HEK293T (cell line): ENCODE data around the gene KCNN4.

Source experiments
- ARNT ChIP-seq: fragments of 450-650 bp; IDR thresholded peaks from 2 replicates; pipeline ENCODE4 v1.6.1; 2017; ENCODE audit warnings: mild to moderate bottlenecking
- BHLHE40 ChIP-seq: fragments of 450-650 bp; IDR thresholded peaks from 2 replicates; pipeline ENCODE4 v1.6.1; 2016; ENCODE audit warnings: mild to moderate bottlenecking, moderate library complexity, borderline replicate concordance
- ELF4 ChIP-seq: fragments of 450-650 bp; IDR thresholded peaks from 2 replicates; pipeline ENCODE4 v1.6.1; 2017; ENCODE audit warnings: antibody characterized with exemption
- FOXA1 ChIP-seq: fragments of 450-650 bp; IDR thresholded peaks from 2 replicates; pipeline ENCODE4 v1.6.1; 2016; ENCODE audit warnings: mild to moderate bottlenecking
- FOXK2 ChIP-seq: fragments of 450-650 bp; IDR thresholded peaks from 2 replicates; pipeline ENCODE4 v1.6.1; 2016; ENCODE audit warnings: mild to moderate bottlenecking
- FOXM1 ChIP-seq: fragments of 450-650 bp; IDR thresholded peaks from 2 replicates; pipeline ENCODE4 v1.6.1; 2017; ENCODE audit warnings: mild to moderate bottlenecking, borderline replicate concordance
- HDGF ChIP-seq: fragments of 450-650 bp; IDR thresholded peaks from 2 replicates; pipeline ENCODE4 v1.6.1; 2017; ENCODE audit warnings: antibody characterized with exemption, borderline replicate concordance
- L3MBTL2 ChIP-seq: fragments of 450-650 bp; conservative IDR thresholded peaks from 2 replicates; pipeline ENCODE4 v1.6.1; 2016; ENCODE audit warnings: mild to moderate bottlenecking
- LEF1 ChIP-seq: fragments of 450-650 bp; IDR thresholded peaks from 2 replicates; pipeline ENCODE4 v1.6.1; 2017; ENCODE audit warnings: mild to moderate bottlenecking, borderline replicate concordance
- NFRKB ChIP-seq: fragments of 450-650 bp; IDR thresholded peaks from 2 replicates; pipeline ENCODE4 v1.6.1; 2016; ENCODE audit warnings: mild to moderate bottlenecking, moderate library complexity
- SP1 ChIP-seq: fragments of 450-650 bp; IDR thresholded peaks from 2 replicates; pipeline ENCODE4 v1.6.1; 2017
- SUZ12 ChIP-seq: fragments of 450-650 bp; IDR thresholded peaks from 2 replicates; pipeline ENCODE4 v1.6.1; 2016; ENCODE audit warnings: mild to moderate bottlenecking
- TARDBP ChIP-seq: fragments of 450-650 bp; IDR thresholded peaks from 2 replicates; pipeline ENCODE4 v1.6.1; 2016
- ZNF384 ChIP-seq: fragments of 450-650 bp; IDR thresholded peaks from 2 replicates; pipeline ENCODE4 v1.6.1; 2016

GRCh38 chr19:43811837-43812236 is 31.1 kb upstream of the KCNN4 start:
- no peak for TF ChIP-seq LEF1
- TF ChIP-seq SUZ12 = no peak
- TF ChIP-seq FOXM1 = no peak
- TF ChIP-seq TARDBP = no peak
- TF ChIP-seq SP1 = no peak
- TF ChIP-seq BHLHE40 = no peak
- TF ChIP-seq ZNF384 = no peak
- no peak for TF ChIP-seq NFRKB
- no peak for TF ChIP-seq FOXK2
- TF ChIP-seq ARNT = no peak
- TF ChIP-seq HDGF = no peak
- TF ChIP-seq L3MBTL2 = no peak
- TF ChIP-seq FOXA1 = no peak
- no peak for TF ChIP-seq ELF4
